ENCODE results near the gene IER3. TPM values are rescaled to one million over a fixed set of nuclear protein-coding genes. Genes with fewer than 3 reads are reported as not detected.

Gene IER3
- total and polyA plus RNA-seq, 8 donors, result 16.5 to 187 (median 113) TPM

DNA sequence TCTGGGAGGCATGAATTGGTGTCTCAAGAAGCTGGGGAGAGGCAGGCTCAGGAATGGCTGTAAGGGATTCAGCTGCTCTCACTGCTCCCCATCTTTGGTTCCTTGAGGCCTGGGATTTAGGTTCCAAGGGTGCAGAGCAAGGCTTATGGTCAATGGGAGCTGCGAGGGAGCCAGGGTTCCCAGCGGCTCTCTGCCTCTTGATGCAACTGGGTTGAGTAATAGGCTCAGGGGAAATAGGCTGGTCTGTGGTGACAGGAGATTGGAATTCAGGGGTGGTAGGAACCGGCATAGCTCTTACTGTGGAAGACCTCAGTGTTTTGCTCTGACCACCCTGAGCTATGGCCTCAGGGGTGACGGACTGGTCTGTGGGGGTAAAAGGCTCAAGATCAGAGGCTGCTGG, 40.5 kb downstream of the IER3 start:
- Histone ChIP-seq H3K4me1 (no peaks in the 10 kb centered on the region), H3K27ac (no peak overlapping the region), H3K27me3 (no peaks in the 10 kb centered on the region), H3K9me3 (no peaks in the 10 kb centered on the region), H3K4me3 (no peak overlapping the region), H3K36me3 (peaks cover 18 to 95% (median 76%) of the 10 kb centered on the region in 4 donors)
- TF ChIP-seq POLR2A (IDR thresholded peaks at IDR 0.05) (no peak), CTCF (IDR thresholded peaks at IDR 0.05) (no peak), POLR2AphosphoS5 (IDR thresholded peaks at IDR 0.05) (no peak)
- DNase-seq, result no peak
- intact Hi-C loops (cut with DNase I; ENCODE audit: low total_unique reads), result no loop called here
- WGBS, 5 donors, result 91 to 94% (median 92%) methylated on average over 4 of the region's 4 CpGs

GRCh38 chr6:30703011-30703410, 41.3 kb downstream of the IER3 start:
- H3K4me3 ChIP-seq, result no peak overlapping the region
- DNase-seq, result no peak
- H3K9me3 ChIP-seq, result no peaks in the 10 kb centered on the region
- H3K27me3 ChIP-seq, result no peaks in the 10 kb centered on the region
- H3K27ac ChIP-seq, result no peak overlapping the region
- TF ChIP-seq EP300 (IDR thresholded peaks at IDR 0.05) (no peak), CTCF (IDR thresholded peaks at IDR 0.05) (no peak)
- no peaks in the 10 kb centered on the region for H3K4me1 ChIP-seq
- intact Hi-C loops (cut with DNase I; ENCODE audit: low total_unique reads), result no loop called here
- peaks cover 18 to 88% (median 70%) of the 10 kb centered on the region in 4 donors for H3K36me3 ChIP-seq
- 96 to 100% (median 98%) methylated on average over 10 of the region's 10 CpGs for WGBS, 5 donors

GRCh38 chr6:30700340-30700739, 44.0 kb downstream of the IER3 start:
- Histone ChIP-seq H3K9me3 (no peaks in the 10 kb centered on the region), H3K27ac (no peak overlapping the region), H3K36me3 (peaks cover 14 to 64% (median 46%) of the 10 kb centered on the region in 4 donors), H3K4me1 (peaks cover 0 to 4% (median 2%) of the 10 kb centered on the region in 4 donors), H3K27me3 (no peaks in the 10 kb centered on the region), H3K4me3 (no peak overlapping the region)
- DNase-seq, result no peak
- TF ChIP-seq CTCF (IDR thresholded peaks at IDR 0.05) (no peak), POLR2AphosphoS5 (IDR thresholded peaks at IDR 0.05) (no peak), POLR2A (IDR thresholded peaks at IDR 0.05) (no peak), EP300 (IDR thresholded peaks at IDR 0.05) (no peak)
- intact Hi-C loops (cut with DNase I; ENCODE audit: low total_unique reads), result no loop called here
- 62 to 79% (median 65%) methylated on average over 4 of the region's 4 CpGs for WGBS, 5 donors

- WGBS, 5 donors, result 90 to 93% (median 92%) methylated on average over 5 of the region's 5 CpGs
- Histone ChIP-seq H3K27me3 (no peaks in the 10 kb centered on the region), H3K36me3 (peaks cover 0 to 25% (median 19%) of the 10 kb centered on the region in 4 donors), H3K27ac (no peak overlapping the region), H3K4me3 (no peak overlapping the region), H3K4me1 (peaks cover 0 to 13% (median 3%) of the 10 kb centered on the region in 4 donors), H3K9me3 (no peaks in the 10 kb centered on the region)
- intact Hi-C loops (cut with DNase I; ENCODE audit: low total_unique reads), result no loop called here
- no peak for DNase-seq
- no peak for TF ChIP-seq CTCF (IDR thresholded peaks at IDR 0.05)
- TF ChIP-seq POLR2AphosphoS5 (IDR thresholded peaks at IDR 0.05), result no peak
- TF ChIP-seq EP300 (IDR thresholded peaks at IDR 0.05), result no peak
- TF ChIP-seq POLR2A (IDR thresholded peaks at IDR 0.05), result no peak
These were observed 47.9 kb downstream of the IER3 start for GRCh38 chr6:30696432-30696831.

Small RNA genes within 50 kb of the gene (small RNA-seq; reads per million reads assigned to genes)
- 0 reads per million in 4 donors for gene RF00019
- 0 reads per million in 4 donors for gene RN7SL353P

Other genes starting within 250 kb of the IER3 start
- gene GNL1, start 188.1 kb downstream of the IER3 start, total RNA-seq, result 10 to 100 TPM; 12.7 to 39.7 (median 19.2) TPM
- 10 to 100 TPM; 42.6 to 53.3 (median 48.9) TPM for gene GNL1, start 188.1 kb downstream of the IER3 start, polyA plus RNA-seq
- 10 to 100 TPM in 2 of 5 donors, under 1 TPM in 1, not detected in 2; 0.89 to 10.7 (median 10.5) TPM for gene PRR3, start 187.3 kb downstream of the IER3 start, total RNA-seq
- 1 to 10 TPM; 4.1 to 7.1 (median 5.5) TPM for gene PRR3, start 187.3 kb downstream of the IER3 start, polyA plus RNA-seq
- 10 to 100 TPM in 4 of 5 donors, 1 to 10 TPM in 1; 7.6 to 32.6 (median 28.3) TPM for gene ABCF1, start 173.1 kb downstream of the IER3 start, total RNA-seq
- gene ABCF1, start 173.1 kb downstream of the IER3 start, polyA plus RNA-seq, result 10 to 100 TPM; 17.1 to 28.0 (median 26.8) TPM
- 100 to 1,000 TPM in 2 of 5 donors, 10 to 100 TPM in 3; 27.4 to 164 (median 50.1) TPM for gene PPP1R10, start 127.3 kb downstream of the IER3 start, total RNA-seq
- 10 to 100 TPM in 2 of 3 donors, 1 to 10 TPM in 1; 9.9 to 20.2 (median 17.7) TPM for gene PPP1R10, start 127.3 kb downstream of the IER3 start, polyA plus RNA-seq
- 10 to 100 TPM in 4 of 5 donors, 1 to 10 TPM in 1; 6.4 to 54.8 (median 28.5) TPM for gene MRPS18B, start 126.7 kb downstream of the IER3 start, total RNA-seq
- gene MRPS18B, start 126.7 kb downstream of the IER3 start, polyA plus RNA-seq, result 10 to 100 TPM; 51.3 to 71.2 (median 61.6) TPM
- gene ATAT1, start 117.7 kb downstream of the IER3 start, total RNA-seq, result 10 to 100 TPM in 1 of 5 donors, 1 to 10 TPM in 3, not detected in 1; 3.0 to 11.6 (median 5.2) TPM
- gene ATAT1, start 117.7 kb downstream of the IER3 start, polyA plus RNA-seq, result 1 to 10 TPM; 5.3 to 7.5 (median 5.7) TPM
- 100 to 1,000 TPM in 1 of 5 donors, 10 to 100 TPM in 3, 1 to 10 TPM in 1; 7.3 to 126 (median 12.8) TPM for gene C6orf136, start 97.4 kb downstream of the IER3 start, total RNA-seq
- gene C6orf136, start 97.4 kb downstream of the IER3 start, polyA plus RNA-seq, result 10 to 100 TPM; 21.2 to 29.3 (median 25.7) TPM
- 10 to 100 TPM; 22.0 to 67.0 (median 30.1) TPM for gene DHX16, start 71.5 kb downstream of the IER3 start, total RNA-seq
- 10 to 100 TPM; 18.3 to 34.0 (median 23.4) TPM for gene DHX16, start 71.5 kb downstream of the IER3 start, polyA plus RNA-seq
- gene PPP1R18, start 57.9 kb downstream of the IER3 start, total RNA-seq, result 10 to 100 TPM in 4 of 5 donors, 1 to 10 TPM in 1; 9.0 to 20.1 (median 12.8) TPM
- 10 to 100 TPM; 24.7 to 40.3 (median 32.2) TPM for gene PPP1R18, start 57.9 kb downstream of the IER3 start, polyA plus RNA-seq
- 1 to 10 TPM in 4 of 5 donors, under 1 TPM in 1; 0.92 to 6.4 (median 2.9) TPM for gene NRM, start 53.6 kb downstream of the IER3 start, total RNA-seq
- gene NRM, start 53.6 kb downstream of the IER3 start, polyA plus RNA-seq, result 10 to 100 TPM in 1 of 3 donors, 1 to 10 TPM in 2; 4.1 to 15.8 (median 8.5) TPM
- 100 to 1,000 TPM in 2 of 5 donors, 10 to 100 TPM in 2, 1 to 10 TPM in 1; 9.6 to 153 (median 99.2) TPM for gene MDC1, start 27.3 kb downstream of the IER3 start, total RNA-seq
- gene MDC1, start 27.3 kb downstream of the IER3 start, polyA plus RNA-seq, result 1 to 10 TPM; 3.8 to 8.7 (median 4.2) TPM
- gene TUBB, start 24.2 kb downstream of the IER3 start, total RNA-seq, result 100 to 1,000 TPM in 4 of 5 donors, 10 to 100 TPM in 1; 67.5 to 177 (median 109) TPM
- gene TUBB, start 24.2 kb downstream of the IER3 start, polyA plus RNA-seq, result 100 to 1,000 TPM; 127 to 223 (median 183) TPM
- gene FLOT1, start 1.9 kb downstream of the IER3 start, total RNA-seq, result 100 to 1,000 TPM in 2 of 5 donors, 10 to 100 TPM in 3; 40.6 to 201 (median 74.7) TPM
- gene FLOT1, start 1.9 kb downstream of the IER3 start, polyA plus RNA-seq, result 100 to 1,000 TPM; 145 to 178 (median 151) TPM
- 100 to 1,000 TPM in 3 of 5 donors, 10 to 100 TPM in 2; 51.3 to 144 (median 109) TPM for gene DDR1, start 140.0 kb upstream of the IER3 start, total RNA-seq
- 10 to 100 TPM; 17.6 to 88.7 (median 49.4) TPM for gene DDR1, start 140.0 kb upstream of the IER3 start, polyA plus RNA-seq
- gene GTF2H4, start 163.7 kb upstream of the IER3 start, total RNA-seq, result 10 to 100 TPM in 2 of 5 donors, 1 to 10 TPM in 3; 3.9 to 67.4 (median 8.1) TPM
- 10 to 100 TPM; 15.3 to 29.6 (median 17.6) TPM for gene GTF2H4, start 163.7 kb upstream of the IER3 start, polyA plus RNA-seq
- 10 to 100 TPM in 4 of 5 donors, 1 to 10 TPM in 1; 1.2 to 61.6 (median 22.7) TPM for gene VARS2, start 169.7 kb upstream of the IER3 start, total RNA-seq
- 10 to 100 TPM; 17.9 to 21.8 (median 18.5) TPM for gene VARS2, start 169.7 kb upstream of the IER3 start, polyA plus RNA-seq
- gene SFTA2, start 187.6 kb upstream of the IER3 start, total RNA-seq, result 10 to 100 TPM in 1 of 5 donors, 1 to 10 TPM in 1, not detected in 3; 2.8 to 15.2 TPM
- 10 to 100 TPM; 10.2 to 94.7 (median 44.1) TPM for gene SFTA2, start 187.6 kb upstream of the IER3 start, polyA plus RNA-seq
- gene MUCL3, start 196.4 kb upstream of the IER3 start, total RNA-seq, result 100 to 1,000 TPM in 3 of 5 donors, 10 to 100 TPM in 1, under 1 TPM in 1; 0.87 to 346 (median 168) TPM
- gene MUCL3, start 196.4 kb upstream of the IER3 start, polyA plus RNA-seq, result 10 to 100 TPM; 17.5 to 83.3 (median 39.6) TPM
- 1 to 10 TPM in 2 of 5 donors, under 1 TPM in 2, not detected in 1; 0.18 to 4.9 (median 1.2) TPM for gene MUC21, start 239.2 kb upstream of the IER3 start, total RNA-seq
- 100 to 1,000 TPM in 1 of 3 donors, 1 to 10 TPM in 2; 1.2 to 131 (median 1.6) TPM for gene MUC21, start 239.2 kb upstream of the IER3 start, polyA plus RNA-seq

Measured in stomach (tissue), 9 donors.